Panc1 (cell line): ENCODE data around the gene NOXA1. TPM values are rescaled to one million over a fixed set of nuclear protein-coding genes. Genes with fewer than 3 reads are reported as not detected.

Experiments
- ATAC-seq: fragments of 200-7000 bp; cut with Tn5 transposase; 2 replicates; pipeline ENCODE4 v1.9.1; 2020; ENCODE audit warnings: mild to moderate bottlenecking, moderate library complexity
- BruUV-seq: library from RNA; stranded (reverse); fragments of 400-500 nt; replicated peaks from 2 replicates; lab custom pipeline; 2021; lab: Mats Ljungman, UMichigan
- CTCF ChIA-PET: fragments of 300-600 bp; sonication (Branson Sonifier 250); formaldehyde crosslinking; loops from one replicate; lab custom pipeline; 2022; ENCODE audit warnings: antibody characterized with exemption; lab: Charles Lee
- POLR2A ChIA-PET: fragments of 300-600 bp; sonication (Branson Sonifier 250); formaldehyde crosslinking; loops from one replicate; lab custom pipeline; 2022; ENCODE audit warnings: antibody characterized with exemption; lab: Charles Lee
- DNase-seq: peaks from one replicate; pipeline ENCODE4 v3.0.0-alpha.2; 2010; ENCODE audit warnings: low read depth, low spot score
- H3K27ac ChIP-seq: 2 replicates; pipeline ENCODE4 v1.5.1; 2011; ENCODE audit warnings: mild to moderate bottlenecking, low read length, inconsistent platforms
- H3K27me3 ChIP-seq: fragments of 200-500 bp; sonication (Bioruptor generic); 2 replicates; pipeline ENCODE4 v1.6.0; 2014; ENCODE audit warnings: low read length, inconsistent platforms; ENCODE audit not compliant: control insufficient read depth, insufficient read depth
- H3K36me3 ChIP-seq: fragments of 200-500 bp; sonication (Bioruptor generic); 2 replicates; pipeline ENCODE4 v1.5.1; 2014; ENCODE audit warnings: inconsistent platforms, mild to moderate bottlenecking, low read length, moderate library complexity; ENCODE audit not compliant: control insufficient read depth, insufficient read depth
- H3K4me1 ChIP-seq: 2 replicates; pipeline ENCODE4 v1.5.1; 2011; ENCODE audit warnings: inconsistent platforms, mild to moderate bottlenecking, low read length, moderate library complexity; ENCODE audit not compliant: control insufficient read depth, insufficient read depth
- H3K4me3 ChIP-seq, 2 experiments: 2 replicates each; pipeline ENCODE4 v1.5.1; 2011 to 2012; ENCODE audit warnings: low read depth in 2 of 2, low read length in 2 of 2, mild to moderate bottlenecking in 2 of 2, inconsistent platforms in 1 of 2, moderate library complexity in 1 of 2
- H3K9me3 ChIP-seq: fragments of 200-500 bp; sonication (Bioruptor generic); 2 replicates; pipeline ENCODE4 v1.5.1; 2014; ENCODE audit warnings: low read depth, mild to moderate bottlenecking, inconsistent platforms, low read length, moderate library complexity; ENCODE audit not compliant: control insufficient read depth, insufficient read depth
- CTCF ChIP-seq: fragments of 450-650 bp; IDR thresholded peaks from 2 replicates; pipeline ENCODE4 v1.5.1; 2017; ENCODE audit warnings: mild to moderate bottlenecking
- POLR2AphosphoS5 ChIP-seq: IDR thresholded peaks from 2 replicates; pipeline ENCODE4 v1.6.1; 2012; ENCODE audit warnings: mild to moderate bottlenecking, low read depth, low read length, moderate library complexity
- REST ChIP-seq, 2 experiments: IDR thresholded peaks; 2 replicates each; pipeline ENCODE4 v1.6.1; 2011 to 2012; ENCODE audit warnings: low read depth in 2 of 2, control low read depth in 1 of 2, low read length in 1 of 2, mild to moderate bottlenecking in 1 of 2, moderate library complexity in 1 of 2; ENCODE audit not compliant: insufficient read depth in 1 of 2
- SIN3A ChIP-seq: IDR thresholded peaks from 2 replicates; pipeline ENCODE4 v1.6.1; 2012; ENCODE audit warnings: low read depth, mild to moderate bottlenecking, low read length, moderate library complexity, borderline replicate concordance; ENCODE audit not compliant: insufficient read depth
- TCF7L2 ChIP-seq: IDR thresholded peaks from 2 replicates; pipeline ENCODE4 v1.6.1; 2011; ENCODE audit warnings: mild to moderate bottlenecking, low read depth, low read length, inconsistent platforms
- in situ Hi-C: cut with HindIII; loops from 2 replicates; pipeline ENCODE4 v1.10.0; 2016; ENCODE audit warnings: low sequenced_read_pairs, low pct_unique_long_range_greater_than_20kb
- intact Hi-C: fragments of 100-400 bp; cut with micrococcal nuclease; formaldehyde crosslinking; loops from one replicate; pipeline ENCODE4 v1.10.0; 2022; ENCODE audit not compliant: unreplicated experiment
- total RNA-seq: library from RNA; stranded (reverse); gene quantifications from one replicate; pipeline ENCODE4 v1.2.1, GENCODE V29; 2021; ENCODE audit not compliant: unreplicated experiment

NOXA1 gene
- total RNA-seq, 1 experiment from 2014 or later: 3.7 TPM

- in situ Hi-C loops: no loop called here
- TF ChIP-seq CTCF (no peak), SIN3A (no peak), REST (IDR thresholded peaks at IDR 0.05; ENCODE audit: insufficient read depth in 1 of 2, low read depth in 2 of 2, low read length in 1 of 2) (no peak), POLR2AphosphoS5 (no peak), TCF7L2 (no peak)
- DNase-seq: no peak
- Histone ChIP-seq H3K27ac (no peak overlapping the region), H3K4me1 (peaks cover 6% of the 10 kb centered on the region), H3K9me3 (no peaks in the 10 kb centered on the region), H3K36me3 (no peaks in the 10 kb centered on the region), H3K4me3 (no peak overlapping the region), H3K27me3 (no peaks in the 10 kb centered on the region)
- ChIA-PET POLR2A (no interaction called here), CTCF (no interaction called here)
- no TSS peak for BruUV-seq
- intact Hi-C loops: no loop called here
- ATAC-seq: no peak
Measured at GRCh38 chr9:137402746-137403145, 20.4 kb upstream of the NOXA1 start.

GRCh38 chr9:137403269-137403668 lies 19.9 kb upstream of the NOXA1 start:
- no peak overlapping the region for H3K4me3 ChIP-seq
- in situ Hi-C loops (no loop called here), intact Hi-C loops (no loop called here)
- no peak for ATAC-seq
- H3K27ac ChIP-seq: no peak overlapping the region
- TF ChIP-seq POLR2AphosphoS5 (no peak), SIN3A (no peak), REST (IDR thresholded peaks at IDR 0.05; ENCODE audit: insufficient read depth in 1 of 2, low read depth in 2 of 2, low read length in 1 of 2) (no peak), CTCF (no peak), TCF7L2 (no peak)
- BruUV-seq: no TSS peak
- no peak for DNase-seq
- POLR2A ChIA-PET: no interaction called here
- H3K36me3 ChIP-seq: no peaks in the 10 kb centered on the region
- H3K4me1 ChIP-seq: peaks cover 9% of the 10 kb centered on the region
- CTCF ChIA-PET: no interaction called here
- no peaks in the 10 kb centered on the region for H3K9me3 ChIP-seq
- no peaks in the 10 kb centered on the region for H3K27me3 ChIP-seq
